SH-SY5Y (cell line): Measurements from ENCODE around the gene KCNH2.

Source experiments
- GATA2 ChIP-seq: IDR thresholded peaks from 2 replicates; pipeline ENCODE4 v1.6.1; 2011; ENCODE audit warnings: mild to moderate bottlenecking, low read depth, low read length
- GATA3 ChIP-seq: IDR thresholded peaks from 2 replicates; pipeline ENCODE4 v1.6.1; 2011; ENCODE audit warnings: low read depth, mild to moderate bottlenecking, low read length, moderate library complexity

DNA sequence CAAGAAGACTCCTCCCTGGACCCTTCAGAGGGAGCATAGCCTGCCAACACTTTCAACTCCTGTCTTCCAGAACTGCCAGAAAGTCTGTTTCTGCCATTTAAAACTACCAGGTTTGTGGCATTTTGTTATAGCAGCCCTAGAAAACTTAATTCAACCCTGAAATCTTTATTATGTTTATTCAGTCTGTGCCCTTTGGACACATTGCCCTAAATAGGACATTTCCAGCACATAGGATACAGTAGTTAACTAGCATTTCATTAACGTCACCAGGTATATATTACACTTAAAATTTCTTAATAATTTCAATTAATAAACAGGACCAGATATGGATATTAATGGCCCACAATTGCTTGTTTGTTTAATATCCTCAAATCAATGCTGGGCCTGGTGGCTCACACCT is 54.3 kb downstream of the KCNH2 start:
- TF ChIP-seq GATA3 (no peak), GATA2 (no peak)
